Pancreas (tissue), 10 donors: ENCODE measurements around the gene SDS. TPM values are rescaled to one million over a fixed set of nuclear protein-coding genes. Genes with fewer than 3 reads are reported as not detected.

Experiments
- ATAC-seq, 4 donors: fragments of 200-7000 bp; cut with Tn5 transposase; one replicate each; pipeline versions ENCODE4 v1.8.0 to v1.9.1; 2020; ENCODE audit warnings: mild to moderate bottlenecking in 4 of 4, moderate library complexity in 4 of 4
- DNase-seq, 6 donors: peaks; one replicate each; pipeline ENCODE4 v3.0.0-alpha.2; 2020
- FAIRE-seq: peaks from 2 replicates; lab custom pipeline; 2012; peaks lifted over from hg19 to GRCh38; lab: Jason Lieb, UNC
- H3K27ac ChIP-seq, 4 donors: fragments of 200-600 bp; sonication (generic); 1 replicate in 3 of 4; 2 replicates in 1 of 4; pipeline versions ENCODE4 v1.5.0 to v1.8.0; 2020
- H3K27me3 ChIP-seq, 4 donors: fragments of 200-600 bp; one replicate each; pipeline ENCODE4 v1.8.0; 2021
- H3K36me3 ChIP-seq, 3 donors: fragments of 200-600 bp; sonication (generic) in 1 of 3; one replicate each; pipeline versions ENCODE4 v1.5.0 to v1.8.0; 2020 to 2021
- H3K4me1 ChIP-seq, 3 donors: fragments of 200-600 bp; one replicate each; pipeline ENCODE4 v1.8.0; 2021
- H3K4me3 ChIP-seq, 4 donors: fragments of 200-600 bp; sonication (generic) in 2 of 4; one replicate each; pipeline versions ENCODE4 v1.5.0 to v1.8.0; 2020 to 2021
- H3K9me3 ChIP-seq, 4 donors: fragments of 200-600 bp; one replicate each; pipeline ENCODE4 v1.8.0; 2021
- CTCF ChIP-seq, 4 donors: fragments of 200-600 bp; sonication (generic) in 3 of 4; IDR thresholded peaks; one replicate each; pipeline versions ENCODE4 v1.5.0 to v1.8.0; 2021; ENCODE audit warnings: antibody characterized with exemption in 4 of 4
- WGBS, 2 donors: extraction: QIAGEN DNeasy Blood & Tissue Kit; methylation state at CpG; one replicate each; pipeline ENCODE4 v1.1.7; 2013; 5-methylcytosine and 5-hydroxymethylcytosine counted together
- intact Hi-C, 3 donors: fragments of 100-400 bp; cut with DNase I; formaldehyde crosslinking; loops; one replicate each; pipeline versions ENCODE4 v1.11.1 to v1.14.2; 2022
- polyA plus RNA-seq, 2 donors: library from polyadenylated mRNA; stranded (reverse); fragments of 200-250 nt; gene quantifications; one replicate each; pipeline ENCODE4 v1.2.3, GENCODE V29; 2013
- total RNA-seq, 6 donors: library from RNA; stranded (reverse); fragmentation: NEBNext Ultra II Directional in 4 of 6; extraction: Animal tissue kit (Norgen Biotek cat#: 25700) in 4 of 6; gene quantifications; one replicate each; pipeline versions ENCODE4 v1.2.1 to v1.2.4, GENCODE V29; 2021 to 2023
- donor health status: healthy with polysubstance abuse.
- donor health status: DM: no; HTN: no; CAD: no; lungs with moderate emphysema.
- donor health status: DM: no; HTN: no; CAD: no.
- donor health status: control.
- donor health status: control.
- donor health status: Bipolar disorder and iron deficiency.
- donor health status: DM: yes; HTN: yes; CAD: no.
- donor health status: DM: no; HTN: no; CAD: no.
- donor health status: DM: no; HTN: no; CAD: no.
- donor health status: DM: yes; HTN: yes; CAD: no.

The SDS gene
- total and polyA plus RNA-seq, 8 donors = 0.14 to 3.4 (median 0.39) TPM; not detected in 2

GRCh38 chr12:113438523-113439300 lies 35.0 kb upstream of the SDS start:
- intact Hi-C loops = no loop called here
- Histone ChIP-seq H3K27me3 (no peaks in the 10 kb centered on the region), H3K4me1 (peaks cover 0 to 11% (median 8%) of the 10 kb centered on the region in 3 donors), H3K4me3 (no peak overlapping the region), H3K9me3 (no peaks in the 10 kb centered on the region), H3K36me3 (no peaks in the 10 kb centered on the region), H3K27ac (no peak overlapping the region)
- no peak for TF ChIP-seq CTCF (IDR thresholded peaks at IDR 0.05)
- no peak for FAIRE-seq
- DNase-seq = no peak
- 63 to 66% methylated on average over 4 of the region's 4 CpGs for WGBS, 2 donors
- no peak for ATAC-seq

- DNase-seq = peak in 1 of 6 donors; percentile 35
- Histone ChIP-seq H3K4me1 (peaks cover 0 to 11% (median 8%) of the 10 kb centered on the region in 3 donors), H3K4me3 (no peak overlapping the region), H3K36me3 (no peaks in the 10 kb centered on the region), H3K27ac (no peak overlapping the region), H3K9me3 (no peaks in the 10 kb centered on the region), H3K27me3 (no peaks in the 10 kb centered on the region)
- no peak for FAIRE-seq
- ATAC-seq = no peak
- no peak for TF ChIP-seq CTCF (IDR thresholded peaks at IDR 0.05)
- intact Hi-C loops = no loop called here
- WGBS, 2 donors = 88 to 92% methylated on average over 9 of the region's 9 CpGs
Observed at GRCh38 chr12:113437729-113438100, 34.0 kb upstream of the SDS start.

DNA sequence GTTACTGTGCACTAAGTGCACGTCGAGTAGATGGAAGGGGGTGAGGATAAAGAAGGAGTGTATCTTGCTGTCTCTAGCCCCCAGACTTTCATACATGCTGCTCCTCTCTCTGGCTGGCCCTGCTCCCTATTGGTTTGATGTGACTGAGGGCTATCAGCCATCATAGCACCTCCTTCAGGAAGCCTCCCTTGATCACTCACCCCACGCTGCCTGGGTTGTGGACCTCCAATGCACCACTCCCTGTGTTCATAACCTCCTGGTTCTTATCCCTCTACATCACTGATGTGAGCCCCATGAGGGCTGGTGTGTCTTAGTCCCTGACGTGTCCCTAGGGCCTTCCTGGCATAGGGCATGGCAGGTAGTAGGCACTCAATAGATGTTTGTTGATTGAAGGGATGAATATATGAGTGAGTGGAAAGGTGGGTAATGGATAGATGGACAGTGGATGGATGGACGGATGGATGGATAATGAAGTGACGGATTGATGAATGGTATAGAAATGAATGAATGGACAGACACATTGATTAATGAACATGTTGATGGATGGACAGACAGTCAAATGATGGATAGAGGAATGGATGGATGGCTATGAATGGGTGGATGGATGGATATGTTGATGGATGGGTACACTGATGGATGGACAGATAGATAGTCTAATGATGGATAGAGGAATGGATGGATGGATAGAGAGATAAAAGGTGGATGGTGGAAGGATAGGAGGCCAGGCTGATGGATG lies 33.5 kb upstream of the SDS start:
- H3K27ac ChIP-seq = no peak overlapping the region
- H3K36me3 ChIP-seq = no peaks in the 10 kb centered on the region
- intact Hi-C loops = no loop called here
- 86% methylated on average over 6 of the region's 6 CpGs for WGBS, 2 donors
- no peak for FAIRE-seq
- peaks cover 0 to 11% (median 7%) of the 10 kb centered on the region in 3 donors for H3K4me1 ChIP-seq
- TF ChIP-seq CTCF (IDR thresholded peaks at IDR 0.05) = no peak
- no peak overlapping the region for H3K4me3 ChIP-seq
- no peak for ATAC-seq
- H3K27me3 ChIP-seq = no peaks in the 10 kb centered on the region
- peak in 1 of 6 donors; percentile 20 for DNase-seq
- H3K9me3 ChIP-seq = no peaks in the 10 kb centered on the region

DNA sequence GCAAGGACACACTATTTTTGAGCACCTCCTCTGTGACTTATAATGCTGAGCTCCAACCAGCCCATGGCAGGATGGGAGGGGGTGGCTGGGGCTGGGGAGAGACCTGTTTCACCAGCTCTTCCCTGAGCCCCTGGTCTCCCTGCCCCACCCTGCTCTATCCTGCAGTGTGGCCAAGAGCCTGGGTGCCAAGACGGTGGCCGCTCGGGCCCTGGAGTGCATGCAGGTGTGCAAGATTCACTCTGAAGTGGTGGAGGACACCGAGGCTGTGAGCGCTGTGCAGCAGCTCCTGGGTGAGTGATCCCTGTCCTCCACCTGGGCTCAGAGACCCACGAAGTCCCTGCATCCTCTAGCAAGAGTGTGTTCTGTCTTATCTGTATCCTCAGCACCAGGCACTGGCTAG lies 32.9 kb upstream of the SDS start:
- Histone ChIP-seq H3K4me3 (no peak overlapping the region), H3K9me3 (no peaks in the 10 kb centered on the region), H3K27ac (no peak overlapping the region), H3K4me1 (peaks cover 0 to 6% (median 1%) of the 10 kb centered on the region in 3 donors), H3K36me3 (no peaks in the 10 kb centered on the region), H3K27me3 (no peaks in the 10 kb centered on the region)
- no peak for TF ChIP-seq CTCF (IDR thresholded peaks at IDR 0.05)
- DNase-seq = peak in 1 of 6 donors; percentile 39
- no peak for ATAC-seq
- WGBS, 2 donors = 79 to 83% methylated on average over 6 of the region's 6 CpGs
- intact Hi-C loops = no loop called here
- FAIRE-seq = no peak
